ENCODE measurements around the gene CEPT1.

Gene CEPT1

GRCh38 chr1:111225091-111225490 lies 85.1 kb downstream of the CEPT1 start:
- TF ChIP-seq POLR2AphosphoS5 (IDR thresholded peaks at IDR 0.05; ENCODE audit: low read depth, low read length) (no peak), TAF1 (IDR thresholded peaks at IDR 0.05; ENCODE audit: borderline replicate concordance, low read depth, low read length) (no peak), POLR2A (IDR thresholded peaks at IDR 0.05; ENCODE audit: low read depth, low read length) (no peak)
- no peak for FAIRE-seq
- no peak for DNase-seq (ENCODE audit: insufficient read length)

- no peak for FAIRE-seq
- no peak for DNase-seq (ENCODE audit: insufficient read length)
- no peak for TF ChIP-seq POLR2A (IDR thresholded peaks at IDR 0.05; ENCODE audit: low read depth, low read length)
- TF ChIP-seq POLR2AphosphoS5 (IDR thresholded peaks at IDR 0.05; ENCODE audit: low read depth, low read length) = no peak
- no peak for TF ChIP-seq TAF1 (IDR thresholded peaks at IDR 0.05; ENCODE audit: borderline replicate concordance, low read depth, low read length)
Observed at GRCh38 chr1:111225717-111226400, 85.8 kb downstream of the CEPT1 start.

GRCh38 chr1:111227434-111227833 lies 87.4 kb downstream of the CEPT1 start, which contains the start of gene CHI3L2:
Gene CHI3L2 (plus strand): TSS chr1:111227713. CDS start chr1:111227730, 17 bp downstream.
- FAIRE-seq (no peak), DNase-seq (ENCODE audit: insufficient read length) (no peak)
- TF ChIP-seq POLR2A (IDR thresholded peaks at IDR 0.05; ENCODE audit: low read depth, low read length) = no peak
- TF ChIP-seq POLR2AphosphoS5 (IDR thresholded peaks at IDR 0.05; ENCODE audit: low read depth, low read length) = no peak
- no peak for TF ChIP-seq TAF1 (IDR thresholded peaks at IDR 0.05; ENCODE audit: borderline replicate concordance, low read depth, low read length)

GRCh38 chr1:111227851-111228747 lies 88.1 kb downstream of the CEPT1 start:
- DNase-seq (ENCODE audit: insufficient read length) (no peak), FAIRE-seq (no peak)
- no peak for TF ChIP-seq POLR2A (IDR thresholded peaks at IDR 0.05; ENCODE audit: low read depth, low read length)
- TF ChIP-seq TAF1 (IDR thresholded peaks at IDR 0.05; ENCODE audit: borderline replicate concordance, low read depth, low read length) = no peak

GRCh38 chr1:111228748-111229126 lies 88.7 kb downstream of the CEPT1 start:
- DNase-seq (ENCODE audit: insufficient read length) (no peak), FAIRE-seq (no peak)
- TF ChIP-seq POLR2AphosphoS5 (IDR thresholded peaks at IDR 0.05; ENCODE audit: low read depth, low read length) = no peak

- DNase-seq (ENCODE audit: insufficient read length) (no peak), FAIRE-seq (no peak)
- TF ChIP-seq POLR2AphosphoS5 (IDR thresholded peaks at IDR 0.05; ENCODE audit: low read depth, low read length) (no peak), TAF1 (IDR thresholded peaks at IDR 0.05; ENCODE audit: borderline replicate concordance, low read depth, low read length) (no peak), POLR2A (IDR thresholded peaks at IDR 0.05; ENCODE audit: low read depth, low read length) (no peak)
Observed at GRCh38 chr1:111232134-111232533, 92.1 kb downstream of the CEPT1 start.

- TF ChIP-seq POLR2A (IDR thresholded peaks at IDR 0.05; ENCODE audit: low read depth, low read length) (no peak), POLR2AphosphoS5 (IDR thresholded peaks at IDR 0.05; ENCODE audit: low read depth, low read length) (no peak), TAF1 (IDR thresholded peaks at IDR 0.05; ENCODE audit: borderline replicate concordance, low read depth, low read length) (no peak)
- no peak for FAIRE-seq
- no peak for DNase-seq (ENCODE audit: insufficient read length)
Observed at GRCh38 chr1:111234258-111234657, 94.2 kb downstream of the CEPT1 start.

Measured in GM12892 (cell line).